Activated B cell treated with CpG ODN at 0.5 μM for 24 hours (primary cell): ENCODE results near the gene CFAP299. TPM values are rescaled to one million over a fixed set of nuclear protein-coding genes. Genes with fewer than 3 reads are reported as not detected.
A peak's percentile ranks its signal among the peaks of the same experiment; 100 is the strongest.

Experiments
- ATAC-seq: fragments of 200-7000 bp; cut with Tn5 transposase; one replicate; pipeline ENCODE4 v1.10.0; 2021; ENCODE audit warnings: low read depth, mild to moderate bottlenecking, moderate library complexity
- CTCF ChIA-PET: fragments of 350-600 bp; sonication (Branson Sonifier 250); formaldehyde crosslinking; loops from one replicate; lab custom pipeline; 2021; ENCODE audit warnings: antibody characterized with exemption; lab: Charles Lee
- POLR2A ChIA-PET: fragments of 350-600 bp; sonication (Branson Sonifier 250); formaldehyde crosslinking; loops from one replicate; lab custom pipeline; 2021; ENCODE audit warnings: antibody characterized with exemption; lab: Charles Lee
- DNase-seq: peaks from one replicate; pipeline ENCODE4 v3.0.0; 2022
- H3K27ac Mint-ChIP-seq: one replicate; pipeline ENCODE4 v1.8.0; 2020; ENCODE audit warnings: mixed read lengths
- H3K27me3 Mint-ChIP-seq: one replicate; pipeline ENCODE4 v1.8.0; 2021; ENCODE audit warnings: mixed read lengths
- H3K36me3 Mint-ChIP-seq: one replicate; pipeline ENCODE4 v1.8.0; 2021; ENCODE audit warnings: low read depth, mixed read lengths
- H3K4me1 Mint-ChIP-seq: one replicate; pipeline ENCODE4 v1.8.0; 2021; ENCODE audit warnings: mixed read lengths
- H3K4me3 Mint-ChIP-seq: one replicate; pipeline ENCODE4 v1.8.0; 2020; ENCODE audit warnings: mild to moderate bottlenecking, mixed read lengths
- H3K9me3 Mint-ChIP-seq: one replicate; pipeline ENCODE4 v1.8.0; 2020; ENCODE audit warnings: mixed read lengths
- CTCF ChIP-seq: fragments of 200-600 bp; IDR thresholded peaks from one replicate; pipeline ENCODE4 v1.8.0; 2022; ENCODE audit warnings: antibody characterized with exemption, mild to moderate bottlenecking
- intact Hi-C: fragments of 100-400 bp; cut with micrococcal nuclease; formaldehyde crosslinking; loops from one replicate; pipeline ENCODE4 v1.15.1; 2024
- total RNA-seq: library from RNA; stranded (reverse); gene quantifications from 2 replicates; pipeline ENCODE4 v1.2.3, GENCODE V29; 2022

Gene CFAP299
- total RNA-seq, 1 donor from 2014 or later, result not detected

GRCh38 chr4:80875642-80876041 lies 540.1 kb downstream of the CFAP299 start:
- Mint-ChIP-seq H3K27ac (peak overlapping the region; percentile 90), H3K27me3 (no peaks in the 10 kb centered on the region), H3K4me3 (peak overlapping the region; percentile 61), H3K36me3 (no peaks in the 10 kb centered on the region), H3K9me3 (no peaks in the 10 kb centered on the region), H3K4me1 (peaks cover 28% of the 10 kb centered on the region)
- ChIA-PET POLR2A (interaction anchor here (0.6 to 1.0 kb wide), 6 partner anchors 9 to 355 kb away, joined by 3 to 8 read pairs (median 5); no protein-coding TSS in a partner anchor), CTCF (interaction anchor here (0.6 kb wide), 1 partner anchor 60 kb away, joined by 3 read pairs; no protein-coding TSS in a partner anchor)
- intact Hi-C loops, result loop anchor here (1.0 to 10.0 kb wide), 5 partner anchors 38 to 801 kb away; partner anchors contain the start of gene ANTXR2
- ATAC-seq (peak; percentile 92), DNase-seq (no peak)
- no peak for TF ChIP-seq CTCF

DNA sequence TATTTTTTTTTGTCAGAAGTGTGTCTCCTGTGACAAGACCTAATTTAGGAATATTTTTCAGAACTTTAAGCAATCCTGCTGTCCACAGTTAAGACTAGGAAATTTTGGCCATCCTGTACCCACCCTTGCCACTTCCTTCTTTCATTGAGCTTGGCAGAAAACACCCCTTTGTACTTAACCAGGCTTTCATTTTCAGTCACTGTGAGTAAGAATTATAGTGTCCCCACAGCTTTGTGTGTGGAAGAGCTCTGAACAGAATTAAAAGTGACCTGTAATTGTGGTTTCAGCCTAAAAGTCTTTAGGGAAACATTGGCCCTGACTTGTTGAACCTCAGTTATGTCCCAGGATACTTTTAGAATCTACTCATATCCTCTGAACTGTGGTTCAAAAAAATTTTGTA lies 541.3 kb downstream of the CFAP299 start:
- no peak for TF ChIP-seq CTCF
- no peaks in the 10 kb centered on the region for H3K27me3 Mint-ChIP-seq
- ATAC-seq (peak; percentile 50), DNase-seq (no peak)
- H3K36me3 Mint-ChIP-seq, result no peaks in the 10 kb centered on the region
- H3K27ac Mint-ChIP-seq, result peak overlapping the region; percentile 88
- CTCF ChIA-PET, result no interaction called here
- H3K4me3 Mint-ChIP-seq, result peak overlapping the region; percentile 51
- peaks cover 28% of the 10 kb centered on the region for H3K4me1 Mint-ChIP-seq
- POLR2A ChIA-PET, result interaction anchor here (0.9 to 1.0 kb wide), 2 partner anchors 8 to 10 kb away, joined by 3 read pairs; no protein-coding TSS in a partner anchor
- H3K9me3 Mint-ChIP-seq, result no peaks in the 10 kb centered on the region
- intact Hi-C loops, result loop anchor here (2.0 to 10.0 kb wide), 3 partner anchors 266 to 802 kb away; partner anchors contain the start of gene ANTXR2

DNA sequence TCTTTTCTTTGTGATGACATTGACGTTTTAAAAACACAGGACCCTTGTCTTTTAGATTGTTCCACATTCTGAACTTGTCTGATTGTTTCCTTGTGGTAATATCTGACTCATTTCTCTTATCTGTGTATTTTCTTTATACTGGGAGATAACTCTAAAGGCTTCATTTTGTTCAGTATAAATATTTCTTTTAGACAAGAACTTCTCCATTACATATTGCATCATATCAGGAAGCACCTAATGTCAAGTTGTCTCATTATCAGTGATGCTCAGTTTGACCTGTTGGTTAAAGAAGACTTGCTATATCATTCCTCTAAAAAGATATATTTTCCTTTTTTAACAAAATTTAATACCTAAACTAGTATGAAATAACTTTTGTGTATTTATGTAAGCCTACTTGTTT lies 542.7 kb downstream of the CFAP299 start:
- ChIA-PET POLR2A (no interaction called here), CTCF (no interaction called here)
- H3K4me1 Mint-ChIP-seq, result peaks cover 28% of the 10 kb centered on the region
- H3K9me3 Mint-ChIP-seq, result peaks cover 2% of the 10 kb centered on the region
- H3K4me3 Mint-ChIP-seq, result no peak overlapping the region
- TF ChIP-seq CTCF, result no peak
- H3K36me3 Mint-ChIP-seq, result no peaks in the 10 kb centered on the region
- H3K27ac Mint-ChIP-seq, result no peak overlapping the region
- no peak for DNase-seq
- intact Hi-C loops, result loop anchor here (5.0 to 10.0 kb wide), 2 partner anchors 676 to 803 kb away; partner anchors contain the start of gene ANTXR2
- ATAC-seq, result no peak
- no peaks in the 10 kb centered on the region for H3K27me3 Mint-ChIP-seq

DNA sequence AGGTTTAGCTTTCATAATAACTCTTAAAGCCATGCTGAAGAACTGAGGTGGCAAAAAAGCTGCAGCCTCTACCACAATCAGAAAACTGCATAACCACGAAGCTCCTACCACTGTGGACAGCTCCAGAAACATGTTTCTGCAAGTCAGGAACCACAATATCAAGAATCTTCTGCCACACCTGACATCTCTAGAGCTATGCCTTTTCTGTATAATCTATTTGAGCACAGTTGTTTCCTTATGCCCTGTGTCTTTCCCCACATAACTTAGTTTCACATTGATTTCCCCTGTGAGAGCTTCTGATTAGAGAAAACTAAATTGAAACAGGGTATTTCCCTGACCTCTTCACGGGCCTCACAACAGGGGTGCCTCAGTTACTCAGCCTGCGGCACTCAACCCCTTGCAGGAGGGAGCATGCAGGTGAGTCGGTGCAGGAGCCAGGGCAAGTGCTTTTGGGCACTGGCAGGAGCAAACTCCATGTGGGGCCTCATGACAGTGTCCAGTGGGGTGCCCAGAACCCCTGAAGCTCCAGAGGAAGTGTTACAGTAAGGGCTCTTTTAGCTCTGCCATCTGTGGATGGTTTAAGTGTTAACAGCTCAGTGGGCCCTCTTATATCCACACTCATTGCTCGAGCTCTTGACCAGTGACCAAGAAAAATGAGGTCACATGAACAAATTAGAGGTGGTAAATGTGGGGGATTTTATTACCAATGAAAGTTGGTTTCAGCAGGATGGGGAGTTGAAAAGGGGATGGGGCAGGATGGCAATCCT lies 562.2 kb downstream of the CFAP299 start:
- intact Hi-C loops, result no loop called here
- no peak overlapping the region for H3K27ac Mint-ChIP-seq
- H3K36me3 Mint-ChIP-seq, result no peaks in the 10 kb centered on the region
- ATAC-seq (no peak), DNase-seq (no peak)
- CTCF ChIA-PET, result no interaction called here
- no peak overlapping the region for H3K4me3 Mint-ChIP-seq
- peaks cover 10% of the 10 kb centered on the region for H3K9me3 Mint-ChIP-seq
- H3K4me1 Mint-ChIP-seq, result no peaks in the 10 kb centered on the region
- H3K27me3 Mint-ChIP-seq, result no peaks in the 10 kb centered on the region
- POLR2A ChIA-PET, result no interaction called here
- TF ChIP-seq CTCF, result no peak

DNA sequence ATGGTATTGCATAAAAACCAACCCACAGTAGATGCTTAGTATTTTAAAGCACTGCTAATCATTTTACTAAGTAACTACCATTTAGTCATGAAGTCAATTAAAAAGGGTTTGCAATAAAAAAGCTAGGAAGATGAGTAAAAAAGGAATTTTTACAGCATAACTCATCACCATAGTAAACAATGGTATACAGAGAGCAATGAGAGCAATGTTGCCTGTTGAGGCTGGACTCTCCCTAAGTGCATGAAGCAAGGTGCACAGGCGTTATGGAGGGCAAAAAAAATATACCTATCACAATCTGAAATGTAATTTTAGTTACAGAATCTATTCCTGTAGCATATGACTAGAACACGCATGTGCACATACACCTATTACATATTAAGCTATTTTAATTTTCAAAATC lies 565.4 kb downstream of the CFAP299 start:
- H3K4me1 Mint-ChIP-seq, result no peaks in the 10 kb centered on the region
- no peak for ATAC-seq

More for the DNA sequence above, 565.4 kb downstream of the CFAP299 start:
- no peak overlapping the region for H3K27ac Mint-ChIP-seq
- TF ChIP-seq CTCF, result no peak
- intact Hi-C loops, result no loop called here
- H3K27me3 Mint-ChIP-seq, result no peaks in the 10 kb centered on the region
- no peak for DNase-seq
- no peaks in the 10 kb centered on the region for H3K36me3 Mint-ChIP-seq
- no peak overlapping the region for H3K4me3 Mint-ChIP-seq
- H3K9me3 Mint-ChIP-seq, result peaks cover 7% of the 10 kb centered on the region
- POLR2A ChIA-PET, result no interaction called here
- CTCF ChIA-PET, result no interaction called here
